Endodermal cell (in vitro differentiated cells): ENCODE measurements around the gene RIMS1. TPM values are rescaled to one million over a fixed set of nuclear protein-coding genes. Genes with fewer than 3 reads are reported as not detected.

Experiments
- DNase-seq: peaks from one replicate; pipeline ENCODE4 v3.0.0-alpha.2; 2017
- H3K27ac ChIP-seq: 2 replicates; pipeline ENCODE4 v1.5.1; 2013; ENCODE audit warnings: mild to moderate bottlenecking, low read depth, low read length, moderate library complexity
- H3K27me3 ChIP-seq: 2 replicates; pipeline ENCODE4 v1.6.1; 2013; ENCODE audit warnings: mild to moderate bottlenecking, low read length, moderate library complexity; ENCODE audit not compliant: insufficient read depth, control insufficient read depth, poor library complexity, severe bottlenecking
- H3K36me3 ChIP-seq: 2 replicates; pipeline ENCODE4 v1.7.0; 2013; ENCODE audit warnings: mild to moderate bottlenecking, low read length, moderate library complexity; ENCODE audit not compliant: control insufficient read depth, insufficient read depth
- H3K4me1 ChIP-seq: one replicate; pipeline ENCODE4 v1.7.0; 2013; ENCODE audit warnings: low read length; ENCODE audit not compliant: control insufficient read depth, insufficient read depth
- H3K4me3 ChIP-seq: 2 replicates; pipeline ENCODE4 v1.5.1; 2013; ENCODE audit warnings: mild to moderate bottlenecking, low read length, moderate library complexity
- H3K9ac ChIP-seq: 2 replicates; pipeline ENCODE4 v1.6.1; 2013; ENCODE audit warnings: mild to moderate bottlenecking, low read length, moderate library complexity; ENCODE audit not compliant: poor library complexity, severe bottlenecking; ENCODE audit errors: extremely low read depth
- H3K9me3 ChIP-seq: 2 replicates; pipeline ENCODE4 v1.6.1; 2013; ENCODE audit warnings: mild to moderate bottlenecking, low read length, moderate library complexity; ENCODE audit not compliant: control insufficient read depth
- H3K27ac Mint-ChIP-seq: 2 replicates; pipeline ENCODE4 v1.8.0; 2020; ENCODE audit warnings: mixed read lengths
- H3K27me3 Mint-ChIP-seq: 2 replicates; pipeline ENCODE4 v1.8.0; 2021; ENCODE audit warnings: mild to moderate bottlenecking, mixed read lengths; ENCODE audit not compliant: insufficient read depth
- H3K36me3 Mint-ChIP-seq: 2 replicates; pipeline ENCODE4 v1.8.0; 2020; ENCODE audit warnings: low read depth, mixed read lengths
- H3K4me1 Mint-ChIP-seq: 2 replicates; pipeline ENCODE4 v1.8.0; 2020; ENCODE audit warnings: mixed read lengths
- H3K4me3 Mint-ChIP-seq: 2 replicates; pipeline ENCODE4 v1.8.0; 2020; ENCODE audit warnings: mild to moderate bottlenecking, moderate library complexity, mixed read lengths
- H3K9me3 Mint-ChIP-seq: 2 replicates; pipeline ENCODE4 v1.8.0; 2020; ENCODE audit warnings: mild to moderate bottlenecking, mixed read lengths
- CTCF ChIP-seq: fragments of 200-600 bp; sonication (generic); conservative IDR thresholded peaks from 2 replicates; pipeline ENCODE4 v1.5.0; 2021; ENCODE audit warnings: antibody characterized with exemption, mild to moderate bottlenecking
- WGBS, 2 experiments: methylation state at CpG; one replicate each; pipeline versions ENCODE4 v1.1.5 to v1.1.7; 2013; ENCODE audit warnings: missing lambda C conversion rate in 2 of 2, mixed read lengths in 1 of 2; ENCODE audit not compliant: insufficient coverage in 1 of 2, insufficient read length in 1 of 2; 5-methylcytosine and 5-hydroxymethylcytosine counted together
- total RNA-seq, 2 donors: library from RNA; stranded (reverse); fragmentation: NEBNext Ultra II Directional in 1 of 2; extraction: Animal tissue kit (Norgen Biotek cat#: 25700) in 1 of 2; gene quantifications; 2 replicates in 1 of 2; 3 replicates in 1 of 2; pipeline ENCODE4 v1.2.1, GENCODE V29; 2021

Gene RIMS1
- total RNA-seq, 2 donors from 2014 or later, result 1.1 to 1.6 TPM

DNA sequence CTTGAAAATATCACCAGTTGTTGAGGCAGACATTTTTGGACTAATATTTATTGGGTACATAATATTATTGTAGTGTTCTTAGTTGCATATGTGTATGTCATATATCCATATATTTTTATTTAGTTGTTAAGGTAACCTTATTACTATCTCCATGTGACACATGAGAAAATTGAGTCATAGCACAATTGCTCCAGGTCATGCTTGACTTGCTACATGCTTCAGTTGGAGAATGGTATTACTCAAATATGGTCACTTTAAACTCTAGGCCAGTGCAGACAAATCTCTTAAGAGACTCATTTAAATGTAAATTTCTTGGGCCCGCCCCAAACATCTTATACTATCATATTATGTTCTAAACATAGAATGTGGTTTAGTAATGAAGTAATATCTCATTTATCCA is 246.1 kb downstream of the RIMS1 start:
- Mint-ChIP-seq H3K27me3 (peaks cover 2% of the 10 kb centered on the region), H3K36me3 (no peaks in the 10 kb centered on the region), H3K4me3 (no peak overlapping the region), H3K27ac (no peak overlapping the region), H3K9me3 (peaks cover 10% of the 10 kb centered on the region), H3K4me1 (no peaks in the 10 kb centered on the region)
- Histone ChIP-seq H3K9ac (no peak overlapping the region), H3K4me3 (no peak overlapping the region), H3K27ac (no peak overlapping the region), H3K27me3 (no peaks in the 10 kb centered on the region), H3K4me1 (no peaks in the 10 kb centered on the region), H3K36me3 (no peaks in the 10 kb centered on the region), H3K9me3 (no peaks in the 10 kb centered on the region)
- no peak for TF ChIP-seq CTCF
- WGBS, 2 experiments, result no CpG with 5 or more reads among the region's 1 CpG
- no peak for DNase-seq

DNA sequence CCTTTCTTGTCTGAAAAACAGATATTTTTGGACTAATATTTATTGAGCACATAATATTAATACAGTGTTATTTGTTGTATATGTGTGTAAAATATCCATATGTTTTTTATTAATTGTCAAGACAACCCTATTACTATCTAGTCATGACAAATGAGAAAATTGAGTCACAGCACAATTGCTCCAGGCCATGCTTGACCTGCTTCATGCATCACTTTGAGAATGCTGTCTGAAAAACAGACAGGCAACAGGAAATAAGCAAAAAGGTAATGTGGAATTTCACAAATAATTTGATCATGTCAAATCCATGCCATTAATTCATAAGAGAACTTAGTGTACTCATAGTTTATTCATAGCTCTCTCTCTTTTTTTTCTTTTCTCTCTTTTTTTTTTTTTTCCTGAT is 246.5 kb downstream of the RIMS1 start:
- Histone ChIP-seq H3K4me3 (no peak overlapping the region), H3K27ac (no peak overlapping the region), H3K9ac (no peak overlapping the region), H3K27me3 (no peaks in the 10 kb centered on the region), H3K4me1 (no peaks in the 10 kb centered on the region), H3K9me3 (no peaks in the 10 kb centered on the region), H3K36me3 (no peaks in the 10 kb centered on the region)
- Mint-ChIP-seq H3K4me1 (no peaks in the 10 kb centered on the region), H3K4me3 (no peak overlapping the region), H3K9me3 (peaks cover 10% of the 10 kb centered on the region), H3K27me3 (peaks cover 2% of the 10 kb centered on the region), H3K27ac (no peak overlapping the region), H3K36me3 (no peaks in the 10 kb centered on the region)
- no peak for TF ChIP-seq CTCF
- no peak for DNase-seq

DNA sequence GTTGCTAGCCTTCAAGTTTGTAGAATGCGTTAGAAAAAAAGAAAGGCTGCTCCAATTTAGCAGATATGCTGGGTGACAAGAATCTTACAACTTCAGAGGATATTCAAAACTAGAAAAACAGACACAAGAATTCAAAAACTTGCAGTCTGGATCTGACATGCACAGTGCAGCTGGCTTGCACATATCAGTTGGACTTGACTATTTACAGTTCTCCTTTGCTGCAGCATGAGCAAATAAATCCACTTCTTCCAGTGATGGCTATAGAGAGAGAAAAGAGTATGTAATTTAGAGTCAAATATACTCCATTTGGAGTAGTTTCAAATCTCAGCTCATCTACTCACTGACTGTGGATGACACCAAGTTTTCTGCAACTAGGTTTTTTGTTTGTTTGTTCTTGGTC is 247.0 kb downstream of the RIMS1 start:
- Histone ChIP-seq H3K36me3 (no peaks in the 10 kb centered on the region), H3K9ac (no peak overlapping the region), H3K27ac (no peak overlapping the region), H3K4me1 (no peaks in the 10 kb centered on the region), H3K27me3 (no peaks in the 10 kb centered on the region), H3K4me3 (no peak overlapping the region), H3K9me3 (no peaks in the 10 kb centered on the region)
- Mint-ChIP-seq H3K4me1 (no peaks in the 10 kb centered on the region), H3K4me3 (no peak overlapping the region), H3K27me3 (peaks cover under 1% of the 10 kb centered on the region), H3K27ac (no peak overlapping the region), H3K36me3 (no peaks in the 10 kb centered on the region), H3K9me3 (peaks cover 10% of the 10 kb centered on the region)
- WGBS, 2 experiments, result 93 to 100% methylated on average over 1 of the region's 1 CpG
- no peak for DNase-seq
- no peak for TF ChIP-seq CTCF
